ENCODE data around the gene ACTG2.
"Not testable (repeated sequence)": the region's sequence is repeated elsewhere in the genome, so short reads cannot be mapped to it uniquely, and the experiment has no call there.

ACTG2 gene

DNA sequence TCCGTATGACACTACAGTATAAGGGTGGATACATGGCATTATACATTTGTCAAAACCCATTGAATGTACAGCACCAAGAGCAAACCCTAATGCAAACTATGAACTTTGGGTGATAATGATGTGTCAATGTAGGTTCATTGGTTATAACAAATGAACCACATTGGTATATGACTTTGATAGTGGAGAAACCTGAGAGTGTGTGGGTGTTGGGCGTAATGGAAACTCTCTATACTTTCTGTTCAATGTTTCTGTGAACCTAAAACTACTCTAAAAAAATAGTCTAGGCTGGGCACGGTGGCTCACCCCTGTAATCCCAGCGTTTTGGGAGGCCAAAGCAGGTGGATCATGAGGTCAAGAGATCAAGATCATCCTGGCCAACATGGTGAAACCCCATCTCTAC lies 6.5 kb upstream of the ACTG2 start:
- TF ChIP-seq, protein P1, sequence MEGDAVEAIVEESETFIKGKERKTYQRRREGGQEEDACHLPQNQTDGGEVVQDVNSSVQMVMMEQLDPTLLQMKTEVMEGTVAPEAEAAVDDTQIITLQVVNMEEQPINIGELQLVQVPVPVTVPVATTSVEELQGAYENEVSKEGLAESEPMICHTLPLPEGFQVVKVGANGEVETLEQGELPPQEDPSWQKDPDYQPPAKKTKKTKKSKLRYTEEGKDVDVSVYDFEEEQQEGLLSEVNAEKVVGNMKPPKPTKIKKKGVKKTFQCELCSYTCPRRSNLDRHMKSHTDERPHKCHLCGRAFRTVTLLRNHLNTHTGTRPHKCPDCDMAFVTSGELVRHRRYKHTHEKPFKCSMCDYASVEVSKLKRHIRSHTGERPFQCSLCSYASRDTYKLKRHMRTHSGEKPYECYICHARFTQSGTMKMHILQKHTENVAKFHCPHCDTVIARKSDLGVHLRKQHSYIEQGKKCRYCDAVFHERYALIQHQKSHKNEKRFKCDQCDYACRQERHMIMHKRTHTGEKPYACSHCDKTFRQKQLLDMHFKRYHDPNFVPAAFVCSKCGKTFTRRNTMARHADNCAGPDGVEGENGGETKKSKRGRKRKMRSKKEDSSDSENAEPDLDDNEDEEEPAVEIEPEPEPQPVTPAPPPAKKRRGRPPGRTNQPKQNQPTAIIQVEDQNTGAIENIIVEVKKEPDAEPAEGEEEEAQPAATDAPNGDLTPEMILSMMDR (IDR thresholded peaks at IDR 0.05; ENCODE audit: insufficient read depth, low read length, poor library complexity, severe bottlenecking) = no peak
- no peak for TF ChIP-seq EZH2phosphoT487 (conservative IDR thresholded peaks at IDR 0.05; ENCODE audit: low read length)
- Histone ChIP-seq H3K27ac (ENCODE audit: low read depth, low read length) (no peak overlapping the region), H3F3A (ENCODE audit: insufficient read depth) (no peaks in the 10 kb centered on the region), H3K9ac (ENCODE audit: low read length) (no peak overlapping the region), H3K36me3 (ENCODE audit: low read length) (no peaks in the 10 kb centered on the region), H3K9me3 (ENCODE audit: insufficient read depth, low read length) (no peaks in the 10 kb centered on the region), H2AFZ (ENCODE audit: low read depth, low read length, severe bottlenecking) (no peak overlapping the region), H3K9me2 (replicated peaks; ENCODE audit: insufficient read depth, low read length) (no peaks in the 10 kb centered on the region), H3K4me2 (ENCODE audit: low read depth, low read length, poor library complexity, severe bottlenecking) (no peak overlapping the region), H3K27me3 (ENCODE audit: low read length) (no peaks in the 10 kb centered on the region), H3K79me2 (ENCODE audit: insufficient read depth, low read length) (no peaks in the 10 kb centered on the region), H4K20me1 (ENCODE audit: low read depth, low read length) (no peaks in the 10 kb centered on the region), H3K4me3 (ENCODE audit: insufficient read depth, low read length, poor library complexity, severe bottlenecking) (no peak overlapping the region)

DNA sequence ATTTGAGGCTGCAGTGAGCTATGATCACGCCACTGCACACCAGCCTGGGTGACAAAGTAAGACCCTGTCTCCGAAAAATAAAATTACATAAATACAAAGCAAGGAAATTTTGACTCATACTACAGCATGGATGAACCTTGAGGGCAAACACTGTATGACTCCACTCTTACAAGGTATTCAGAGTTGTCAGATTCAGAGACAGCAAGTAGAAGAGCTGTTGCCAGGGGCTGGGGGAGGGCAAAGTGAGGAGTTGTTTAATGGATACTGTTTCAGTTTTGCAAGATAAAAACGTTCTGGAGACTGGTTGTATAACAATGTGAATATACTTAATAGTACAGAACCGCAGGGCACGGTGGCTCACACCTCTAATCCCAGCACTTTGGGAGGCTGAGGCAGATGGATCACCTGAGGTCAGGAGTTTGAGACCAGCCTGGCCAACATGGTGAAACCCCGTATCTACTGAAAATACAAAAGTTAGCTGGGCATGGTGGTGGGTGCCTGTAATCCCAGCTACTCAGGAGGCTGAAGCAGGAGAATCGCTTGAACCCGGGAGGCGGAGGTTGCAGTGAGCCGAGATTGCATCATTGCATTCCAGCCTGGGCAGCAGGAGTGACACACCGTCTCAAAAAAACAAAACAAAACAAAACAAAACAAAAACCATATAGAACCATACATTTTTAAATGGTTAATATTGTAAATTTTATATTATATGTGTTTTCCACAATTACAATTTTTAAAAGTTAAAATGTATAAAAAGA lies 5.0 kb upstream of the ACTG2 start:
- not testable (repeated sequence) for H3K79me2 ChIP-seq (ENCODE audit: insufficient read depth, low read length); H3K27me3 ChIP-seq (ENCODE audit: low read length); H3K9me3 ChIP-seq (ENCODE audit: insufficient read depth, low read length); H2AFZ ChIP-seq (ENCODE audit: low read depth, low read length, severe bottlenecking); H3F3A ChIP-seq (ENCODE audit: insufficient read depth); H3K9ac ChIP-seq (ENCODE audit: low read length); H3K27ac ChIP-seq (ENCODE audit: low read depth, low read length); H4K20me1 ChIP-seq (ENCODE audit: low read depth, low read length); H3K36me3 ChIP-seq (ENCODE audit: low read length); H3K9me2 ChIP-seq (replicated peaks; ENCODE audit: insufficient read depth, low read length); H3K4me3 ChIP-seq (ENCODE audit: insufficient read depth, low read length, poor library complexity, severe bottlenecking); H3K4me2 ChIP-seq (ENCODE audit: low read depth, low read length, poor library complexity, severe bottlenecking)

DNA sequence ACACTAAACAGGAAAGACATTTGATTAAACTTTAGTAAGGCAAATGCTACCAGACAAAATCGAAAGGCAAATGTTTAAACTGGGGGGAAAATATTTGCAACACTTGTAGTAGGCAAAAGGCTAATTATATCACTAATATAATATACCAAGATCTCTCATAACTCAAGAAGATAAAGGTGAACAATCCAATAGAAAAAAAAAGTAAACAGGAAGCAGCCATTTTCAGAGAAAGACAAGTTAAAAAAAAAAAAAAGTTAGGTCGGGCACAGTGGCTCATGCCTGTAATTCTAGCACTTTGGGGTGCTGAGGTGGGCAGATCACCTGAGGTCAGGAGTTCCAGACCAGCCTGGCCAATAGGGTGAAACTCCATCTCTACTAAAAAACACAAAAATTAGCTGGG lies 4.4 kb upstream of the ACTG2 start:
- no peaks in the 10 kb centered on the region for H4K20me1 ChIP-seq (ENCODE audit: low read depth, low read length)
- H3K27ac ChIP-seq (ENCODE audit: low read depth, low read length) = no peak overlapping the region
- no peaks in the 10 kb centered on the region for H3K79me2 ChIP-seq (ENCODE audit: insufficient read depth, low read length)
- H3K36me3 ChIP-seq (ENCODE audit: low read length) = no peaks in the 10 kb centered on the region
- no peaks in the 10 kb centered on the region for H3K9me2 ChIP-seq (replicated peaks; ENCODE audit: insufficient read depth, low read length)
- no peaks in the 10 kb centered on the region for H3K9me3 ChIP-seq (ENCODE audit: insufficient read depth, low read length)
- no peaks in the 10 kb centered on the region for H3F3A ChIP-seq (ENCODE audit: insufficient read depth)
- H3K27me3 ChIP-seq (ENCODE audit: low read length) = no peaks in the 10 kb centered on the region
- H3K9ac ChIP-seq (ENCODE audit: low read length) = no peak overlapping the region
- H2AFZ ChIP-seq (ENCODE audit: low read depth, low read length, severe bottlenecking) = no peak overlapping the region
- TF ChIP-seq EZH2phosphoT487 (conservative IDR thresholded peaks at IDR 0.05; ENCODE audit: low read length) = no peak
- TF ChIP-seq, protein P1 (IDR thresholded peaks at IDR 0.05; ENCODE audit: insufficient read depth, low read length, poor library complexity, severe bottlenecking) = no peak
- H3K4me2 ChIP-seq (ENCODE audit: low read depth, low read length, poor library complexity, severe bottlenecking) = no peak overlapping the region
- no peak overlapping the region for H3K4me3 ChIP-seq (ENCODE audit: insufficient read depth, low read length, poor library complexity, severe bottlenecking)

DNA sequence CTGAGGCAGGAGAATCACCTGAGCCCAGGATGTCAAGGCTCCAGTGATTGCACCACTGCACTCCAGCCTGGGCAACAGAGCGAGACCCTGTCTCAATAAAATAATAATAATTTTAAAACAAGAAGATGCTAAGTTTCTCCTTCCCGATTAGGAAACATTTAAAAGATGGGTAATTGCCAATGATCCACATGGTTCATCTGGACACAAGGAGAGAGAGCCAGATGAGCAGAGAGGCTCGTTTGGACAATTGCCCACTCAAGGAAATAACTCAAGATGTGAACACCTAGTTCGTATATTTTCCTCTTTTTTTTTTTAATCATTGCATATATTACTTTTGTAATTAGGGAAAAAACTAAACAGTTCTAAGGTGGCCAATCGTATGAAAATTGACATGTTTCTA lies 3.6 kb upstream of the ACTG2 start:
- no peak for TF ChIP-seq EZH2phosphoT487 (conservative IDR thresholded peaks at IDR 0.05; ENCODE audit: low read length)
- TF ChIP-seq, protein P1 (IDR thresholded peaks at IDR 0.05; ENCODE audit: insufficient read depth, low read length, poor library complexity, severe bottlenecking) = no peak
- no peaks in the 10 kb centered on the region for H3K36me3 ChIP-seq (ENCODE audit: low read length)
- H4K20me1 ChIP-seq (ENCODE audit: low read depth, low read length) = no peaks in the 10 kb centered on the region
- no peaks in the 10 kb centered on the region for H3K79me2 ChIP-seq (ENCODE audit: insufficient read depth, low read length)
- no peak overlapping the region for H3K27ac ChIP-seq (ENCODE audit: low read depth, low read length)
- no peak overlapping the region for H3K4me2 ChIP-seq (ENCODE audit: low read depth, low read length, poor library complexity, severe bottlenecking)
- H3K9ac ChIP-seq (ENCODE audit: low read length) = no peak overlapping the region
- no peak overlapping the region for H3K4me3 ChIP-seq (ENCODE audit: insufficient read depth, low read length, poor library complexity, severe bottlenecking)
- H3K9me2 ChIP-seq (replicated peaks; ENCODE audit: insufficient read depth, low read length) = no peaks in the 10 kb centered on the region
- no peak overlapping the region for H2AFZ ChIP-seq (ENCODE audit: low read depth, low read length, severe bottlenecking)
- H3F3A ChIP-seq (ENCODE audit: insufficient read depth) = no peaks in the 10 kb centered on the region
- no peaks in the 10 kb centered on the region for H3K27me3 ChIP-seq (ENCODE audit: low read length)
- no peaks in the 10 kb centered on the region for H3K9me3 ChIP-seq (ENCODE audit: insufficient read depth, low read length)

Measured in SU-DHL-6 (cell line).